Measurements from ENCODE around the gene SELENOV. TPM values are rescaled to one million over a fixed set of nuclear protein-coding genes. Genes with fewer than 3 reads are reported as not detected.

Gene SELENOV
- total RNA-seq, 1 donor from 2014 or later: not detected

DNA sequence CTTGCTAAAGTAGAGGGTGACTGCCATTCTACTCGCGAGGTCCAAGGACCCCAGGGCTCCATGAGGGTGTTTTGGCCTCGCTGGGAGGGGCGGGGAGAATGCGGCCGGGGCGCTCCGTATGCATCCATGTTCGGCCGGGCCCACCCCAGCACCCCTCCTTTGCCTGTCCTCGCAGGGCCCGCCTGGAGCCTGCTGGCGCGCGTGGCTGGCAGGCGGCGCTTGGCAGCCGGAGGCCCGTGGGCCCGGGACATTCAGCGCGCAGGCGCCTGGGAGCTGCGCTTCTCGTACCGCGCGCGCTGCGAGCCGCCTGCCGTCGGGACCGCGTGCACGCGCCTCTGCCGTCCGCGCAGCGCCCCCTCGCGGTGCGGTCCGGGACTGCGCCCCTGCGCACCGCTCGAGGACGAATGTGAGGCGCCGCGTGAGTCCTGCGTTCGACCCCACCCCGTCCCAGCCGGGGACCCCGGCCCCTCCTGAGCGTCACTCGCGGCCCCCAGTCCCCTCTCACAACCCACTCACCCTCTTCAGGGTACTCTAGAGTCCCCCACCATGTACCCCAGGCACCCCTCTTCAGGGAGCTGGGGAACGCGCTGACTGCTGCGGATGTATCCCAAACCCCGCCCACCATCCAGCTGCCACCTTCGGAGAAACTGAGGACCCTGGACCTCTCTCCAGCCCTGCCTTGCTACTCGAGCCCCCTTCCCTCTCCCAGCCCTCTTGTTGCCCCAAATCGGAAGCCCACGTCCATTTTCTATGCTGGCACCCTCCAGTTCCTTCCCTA, 12.1 kb upstream of the SELENOV start:
- Histone ChIP-seq H3K4me3 (ENCODE audit: low read length in 3 of 3) (peak overlapping the region in 1 of 3 donors; percentile 29), H3K9me3 (ENCODE audit: control insufficient read depth in 3 of 3, low read length in 3 of 3) (no peaks in the 10 kb centered on the region), H3K4me1 (ENCODE audit: control insufficient read depth in 3 of 3, insufficient read depth in 3 of 3, low read length in 3 of 3) (peaks cover 7 to 18% (median 10%) of the 10 kb centered on the region in 3 donors), H3K36me3 (ENCODE audit: control insufficient read depth in 3 of 3, insufficient read depth in 3 of 3, low read length in 3 of 3) (no peaks in the 10 kb centered on the region), H3K27ac (ENCODE audit: low read depth, low read length) (no peak overlapping the region), H3K9ac (ENCODE audit: low read depth in 1 of 3, low read length in 3 of 3) (no peak overlapping the region), H3K27me3 (ENCODE audit: control insufficient read depth in 3 of 3, insufficient read depth in 3 of 3, low read length in 3 of 3) (peaks cover 76 to 82% (median 78%) of the 10 kb centered on the region in 3 donors)

DNA sequence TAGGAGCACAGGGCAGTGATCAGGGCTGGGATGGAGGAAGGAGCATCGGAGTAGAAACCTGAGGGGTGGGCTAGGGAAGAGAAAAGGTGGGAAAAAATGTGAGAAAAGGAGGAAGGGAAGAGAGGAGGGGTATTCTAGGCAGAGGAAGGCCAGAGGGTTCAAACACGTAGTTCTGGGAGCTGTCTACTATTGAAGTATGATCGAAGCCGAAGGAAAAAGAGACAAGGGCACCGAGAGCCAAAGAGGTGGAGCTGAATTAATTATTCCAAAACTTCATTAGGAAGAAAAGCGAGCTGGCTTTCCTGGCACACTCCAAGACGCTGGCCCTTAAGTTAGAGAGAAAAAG, 8.4 kb upstream of the SELENOV start:
- Histone ChIP-seq H3K4me1 (ENCODE audit: control insufficient read depth in 3 of 3, insufficient read depth in 3 of 3, low read length in 3 of 3) (peaks cover 0 to 10% (median 8%) of the 10 kb centered on the region in 3 donors), H3K36me3 (ENCODE audit: control insufficient read depth in 3 of 3, insufficient read depth in 3 of 3, low read length in 3 of 3) (no peaks in the 10 kb centered on the region), H3K27me3 (ENCODE audit: control insufficient read depth in 3 of 3, insufficient read depth in 3 of 3, low read length in 3 of 3) (peaks cover 65 to 66% (median 65%) of the 10 kb centered on the region in 3 donors), H3K4me3 (ENCODE audit: low read length in 3 of 3) (peak overlapping the region in 1 of 3 donors; percentile 13), H3K27ac (ENCODE audit: low read depth, low read length) (no peak overlapping the region), H3K9ac (ENCODE audit: low read depth in 1 of 3, low read length in 3 of 3) (no peak overlapping the region), H3K9me3 (ENCODE audit: control insufficient read depth in 3 of 3, low read length in 3 of 3) (no peaks in the 10 kb centered on the region)

- no peaks in the 10 kb centered on the region for H3K9me3 ChIP-seq (ENCODE audit: control insufficient read depth in 3 of 3, low read length in 3 of 3)
- peak overlapping the region in 2 of 3 donors; percentile 13 to 46 for H3K4me3 ChIP-seq (ENCODE audit: low read length in 3 of 3)
- peaks cover 0 to 10% (median 8%) of the 10 kb centered on the region in 3 donors for H3K4me1 ChIP-seq (ENCODE audit: control insufficient read depth in 3 of 3, insufficient read depth in 3 of 3, low read length in 3 of 3)
- H3K36me3 ChIP-seq (ENCODE audit: control insufficient read depth in 3 of 3, insufficient read depth in 3 of 3, low read length in 3 of 3): no peaks in the 10 kb centered on the region
- H3K27me3 ChIP-seq (ENCODE audit: control insufficient read depth in 3 of 3, insufficient read depth in 3 of 3, low read length in 3 of 3): peaks cover 65 to 66% (median 66%) of the 10 kb centered on the region in 3 donors
- H3K27ac ChIP-seq (ENCODE audit: low read depth, low read length): no peak overlapping the region
- no peak overlapping the region for H3K9ac ChIP-seq (ENCODE audit: low read depth in 1 of 3, low read length in 3 of 3)
Measured at GRCh38 chr19:39506944-39507714, 7.8 kb upstream of the SELENOV start.

DNA sequence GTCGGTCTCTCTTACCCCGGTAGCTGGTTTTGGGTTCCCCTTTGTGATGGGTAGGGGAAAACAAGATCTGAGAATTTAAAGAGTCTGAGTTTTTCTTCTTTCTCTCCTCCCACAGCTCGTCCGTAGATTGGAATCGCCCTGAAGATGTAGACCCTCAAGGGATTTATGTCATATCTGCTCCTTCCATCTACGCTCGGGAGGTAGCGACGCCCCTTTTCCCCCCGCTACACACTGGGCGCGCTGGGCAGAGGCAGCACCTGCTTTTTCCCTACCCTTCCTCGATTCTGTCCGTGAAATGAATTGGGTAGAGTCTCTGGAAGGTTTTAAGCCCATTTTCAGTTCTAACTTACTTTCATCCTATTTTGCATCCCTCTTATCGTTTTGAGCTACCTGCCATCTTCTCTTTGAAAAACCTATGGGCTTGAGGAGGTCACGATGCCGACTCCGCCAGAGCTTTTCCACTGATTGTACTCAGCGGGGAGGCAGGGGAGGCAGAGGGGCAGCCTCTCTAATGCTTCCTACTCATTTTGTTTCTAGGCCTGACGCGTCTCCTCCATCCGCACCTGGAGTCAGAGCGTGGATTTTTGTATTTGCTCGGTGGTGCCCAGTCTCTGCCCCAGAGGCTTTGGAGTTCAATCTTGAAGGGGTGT, 7.1 kb upstream of the SELENOV start:
- peaks cover 0 to 10% (median 8%) of the 10 kb centered on the region in 3 donors for H3K4me1 ChIP-seq (ENCODE audit: control insufficient read depth in 3 of 3, insufficient read depth in 3 of 3, low read length in 3 of 3)
- no peak overlapping the region for H3K27ac ChIP-seq (ENCODE audit: low read depth, low read length)
- peaks cover 60 to 70% (median 62%) of the 10 kb centered on the region in 3 donors for H3K27me3 ChIP-seq (ENCODE audit: control insufficient read depth in 3 of 3, insufficient read depth in 3 of 3, low read length in 3 of 3)
- no peak overlapping the region for H3K9ac ChIP-seq (ENCODE audit: low read depth in 1 of 3, low read length in 3 of 3)
- H3K9me3 ChIP-seq (ENCODE audit: control insufficient read depth in 3 of 3, low read length in 3 of 3): no peaks in the 10 kb centered on the region
- no peaks in the 10 kb centered on the region for H3K36me3 ChIP-seq (ENCODE audit: control insufficient read depth in 3 of 3, insufficient read depth in 3 of 3, low read length in 3 of 3)
- H3K4me3 ChIP-seq (ENCODE audit: low read length in 3 of 3): no peak overlapping the region

DNA sequence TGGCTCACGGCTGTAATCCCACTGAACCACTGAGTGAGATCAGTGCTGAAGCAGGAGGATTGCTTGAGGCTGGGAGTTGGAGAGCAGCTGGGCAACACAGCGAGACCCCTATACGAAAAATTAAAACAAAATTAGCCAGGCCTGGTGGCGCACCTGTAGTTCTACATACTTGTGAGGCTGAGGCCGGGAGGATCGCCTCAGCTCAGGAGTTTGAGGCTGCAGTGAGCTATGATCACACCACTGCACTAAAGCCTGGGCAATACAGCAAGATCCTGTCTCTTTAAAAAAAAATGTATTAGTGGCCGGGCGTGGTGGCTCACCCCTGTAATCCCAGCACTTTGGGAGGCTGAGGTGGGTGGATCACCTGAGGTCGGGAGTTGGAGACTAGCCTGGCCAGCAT, 6.3 kb upstream of the SELENOV start:
- Histone ChIP-seq H3K27me3 (ENCODE audit: control insufficient read depth in 3 of 3, insufficient read depth in 3 of 3, low read length in 3 of 3) (peaks cover 59 to 70% (median 62%) of the 10 kb centered on the region in 3 donors), H3K27ac (ENCODE audit: low read depth, low read length) (no peak overlapping the region), H3K4me1 (ENCODE audit: control insufficient read depth in 3 of 3, insufficient read depth in 3 of 3, low read length in 3 of 3) (peaks cover 0 to 10% (median 5%) of the 10 kb centered on the region in 3 donors), H3K9me3 (ENCODE audit: control insufficient read depth in 3 of 3, low read length in 3 of 3) (no peaks in the 10 kb centered on the region), H3K4me3 (ENCODE audit: low read length in 3 of 3) (no peak overlapping the region), H3K9ac (ENCODE audit: low read depth in 1 of 3, low read length in 3 of 3) (no peak overlapping the region), H3K36me3 (ENCODE audit: control insufficient read depth in 3 of 3, insufficient read depth in 3 of 3, low read length in 3 of 3) (no peaks in the 10 kb centered on the region)

DNA sequence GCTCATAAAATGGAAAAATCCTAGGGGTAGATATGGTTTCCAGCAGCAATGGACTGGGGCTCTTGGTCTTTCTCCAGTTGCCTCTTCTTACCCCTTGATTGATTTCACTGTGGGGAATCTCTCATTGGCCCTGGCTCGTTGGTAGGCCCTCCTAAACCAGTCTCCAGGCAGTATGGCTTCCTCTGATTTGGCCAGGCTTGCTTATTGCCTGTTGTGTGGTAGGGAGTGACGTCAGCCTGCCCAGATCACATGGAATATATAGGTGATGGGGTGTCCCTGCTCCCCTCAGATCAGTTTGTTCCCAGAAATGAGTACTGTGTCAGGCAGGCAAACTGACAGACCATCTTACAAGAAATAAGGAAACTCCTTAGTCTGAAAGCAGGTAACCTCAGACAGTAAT, 5.7 kb upstream of the SELENOV start:
- Histone ChIP-seq H3K9me3 (ENCODE audit: control insufficient read depth in 3 of 3, low read length in 3 of 3) (no peaks in the 10 kb centered on the region), H3K4me3 (ENCODE audit: low read length in 3 of 3) (no peak overlapping the region), H3K4me1 (ENCODE audit: control insufficient read depth in 3 of 3, insufficient read depth in 3 of 3, low read length in 3 of 3) (peaks cover 0 to 10% (median 5%) of the 10 kb centered on the region in 3 donors), H3K27ac (ENCODE audit: low read depth, low read length) (no peak overlapping the region), H3K36me3 (ENCODE audit: control insufficient read depth in 3 of 3, insufficient read depth in 3 of 3, low read length in 3 of 3) (no peaks in the 10 kb centered on the region), H3K27me3 (ENCODE audit: control insufficient read depth in 3 of 3, insufficient read depth in 3 of 3, low read length in 3 of 3) (peaks cover 59 to 70% (median 62%) of the 10 kb centered on the region in 3 donors), H3K9ac (ENCODE audit: low read depth in 1 of 3, low read length in 3 of 3) (no peak overlapping the region)

DNA sequence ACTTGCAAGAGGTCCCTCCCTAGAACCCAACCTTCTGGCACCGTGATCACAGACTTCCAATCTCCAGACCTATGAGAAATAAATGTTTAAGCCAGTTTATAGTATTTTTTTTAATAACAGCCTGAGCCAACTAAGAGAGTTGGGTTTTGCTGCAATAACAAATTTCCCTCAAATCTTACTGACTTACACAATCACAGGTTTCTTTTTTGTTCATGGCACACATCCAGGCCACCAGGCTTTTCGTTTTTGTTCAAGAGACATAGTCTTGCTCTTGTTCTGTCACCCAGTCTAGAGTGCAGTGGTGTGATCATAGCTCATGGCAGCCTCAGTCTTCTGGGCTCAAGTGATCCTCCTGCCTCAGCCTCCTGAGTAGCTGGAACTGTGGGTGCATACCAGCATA, 2.0 kb upstream of the SELENOV start:
- Histone ChIP-seq H3K9me3 (ENCODE audit: control insufficient read depth in 3 of 3, low read length in 3 of 3) (no peaks in the 10 kb centered on the region), H3K27ac (ENCODE audit: low read depth, low read length) (no peak overlapping the region), H3K4me3 (ENCODE audit: low read length in 3 of 3) (no peak overlapping the region), H3K9ac (ENCODE audit: low read depth in 1 of 3, low read length in 3 of 3) (no peak overlapping the region), H3K27me3 (ENCODE audit: control insufficient read depth in 3 of 3, insufficient read depth in 3 of 3, low read length in 3 of 3) (peaks cover 51 to 66% (median 63%) of the 10 kb centered on the region in 3 donors), H3K4me1 (ENCODE audit: control insufficient read depth in 3 of 3, insufficient read depth in 3 of 3, low read length in 3 of 3) (peaks cover 6 to 8% (median 6%) of the 10 kb centered on the region in 3 donors), H3K36me3 (ENCODE audit: control insufficient read depth in 3 of 3, insufficient read depth in 3 of 3, low read length in 3 of 3) (no peaks in the 10 kb centered on the region)

DNA sequence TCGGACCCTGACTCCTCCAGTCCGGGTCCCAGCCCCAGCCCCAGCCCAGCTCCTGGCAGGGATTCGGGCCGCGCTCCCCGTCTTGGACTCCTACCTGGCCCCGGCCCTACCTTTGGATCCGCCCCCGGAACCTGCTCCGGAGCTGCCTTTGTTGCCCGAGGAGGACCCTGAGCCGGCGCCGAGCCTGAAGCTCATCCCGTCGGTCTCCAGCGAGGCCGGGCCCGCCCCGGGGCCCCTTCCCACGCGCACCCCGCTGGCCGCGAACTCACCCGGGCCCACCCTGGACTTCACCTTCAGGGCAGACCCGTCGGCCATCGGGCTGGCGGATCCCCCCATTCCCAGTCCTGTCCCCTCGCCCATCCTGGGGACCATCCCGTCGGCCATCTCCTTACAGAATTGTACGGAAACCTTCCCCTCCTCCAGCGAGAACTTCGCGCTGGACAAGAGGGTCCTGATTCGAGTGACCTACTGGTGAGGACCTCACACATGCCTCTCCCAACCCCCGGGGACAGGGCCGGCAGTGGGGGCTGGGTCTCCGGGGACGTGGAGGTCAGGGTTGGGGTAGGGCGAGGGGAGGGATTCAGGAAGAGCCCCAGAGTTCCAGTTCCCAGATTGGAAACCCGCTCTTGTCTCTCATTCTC, 732 bp downstream of the SELENOV start:
- H3K36me3 ChIP-seq (ENCODE audit: control insufficient read depth in 3 of 3, insufficient read depth in 3 of 3, low read length in 3 of 3): no peaks in the 10 kb centered on the region
- no peaks in the 10 kb centered on the region for H3K9me3 ChIP-seq (ENCODE audit: control insufficient read depth in 3 of 3, low read length in 3 of 3)
- H3K4me1 ChIP-seq (ENCODE audit: control insufficient read depth in 3 of 3, insufficient read depth in 3 of 3, low read length in 3 of 3): peaks cover 6 to 8% (median 6%) of the 10 kb centered on the region in 3 donors
- no peak overlapping the region for H3K27ac ChIP-seq (ENCODE audit: low read depth, low read length)
- H3K9ac ChIP-seq (ENCODE audit: low read depth in 1 of 3, low read length in 3 of 3): no peak overlapping the region
- H3K4me3 ChIP-seq (ENCODE audit: low read length in 3 of 3): no peak overlapping the region
- H3K27me3 ChIP-seq (ENCODE audit: control insufficient read depth in 3 of 3, insufficient read depth in 3 of 3, low read length in 3 of 3): peaks cover 45 to 58% (median 53%) of the 10 kb centered on the region in 3 donors

DNA sequence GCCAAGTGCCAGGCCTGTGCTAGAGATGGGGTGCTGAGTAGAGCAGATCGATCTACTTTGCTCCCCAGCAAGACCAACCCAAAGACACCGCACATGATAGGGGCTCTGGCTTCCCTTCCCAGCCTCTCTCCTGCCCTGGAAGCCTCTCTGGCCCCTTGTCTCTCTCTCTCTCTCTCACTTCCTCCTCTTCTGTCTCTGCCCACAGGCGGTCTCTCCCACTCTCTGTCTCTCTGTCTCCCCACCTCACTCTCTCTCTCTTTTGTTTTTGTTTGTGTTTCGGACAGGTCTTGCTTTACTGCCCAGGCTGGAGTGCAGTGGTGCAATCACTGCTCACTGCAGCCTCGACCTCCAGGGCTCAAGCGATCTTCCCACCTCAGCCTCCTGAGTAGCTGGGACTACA, 1.3 kb downstream of the SELENOV start:
- peaks cover 6 to 8% (median 6%) of the 10 kb centered on the region in 3 donors for H3K4me1 ChIP-seq (ENCODE audit: control insufficient read depth in 3 of 3, insufficient read depth in 3 of 3, low read length in 3 of 3)
- peaks cover 45 to 56% (median 53%) of the 10 kb centered on the region in 3 donors for H3K27me3 ChIP-seq (ENCODE audit: control insufficient read depth in 3 of 3, insufficient read depth in 3 of 3, low read length in 3 of 3)
- H3K27ac ChIP-seq (ENCODE audit: low read depth, low read length): no peak overlapping the region
- H3K9ac ChIP-seq (ENCODE audit: low read depth in 1 of 3, low read length in 3 of 3): no peak overlapping the region
- H3K4me3 ChIP-seq (ENCODE audit: low read length in 3 of 3): no peak overlapping the region
- no peaks in the 10 kb centered on the region for H3K36me3 ChIP-seq (ENCODE audit: control insufficient read depth in 3 of 3, insufficient read depth in 3 of 3, low read length in 3 of 3)
- H3K9me3 ChIP-seq (ENCODE audit: control insufficient read depth in 3 of 3, low read length in 3 of 3): no peaks in the 10 kb centered on the region

Data from skeletal muscle tissue (tissue), 4 donors.